Neural progenitor cell (in vitro differentiated cells): ENCODE measurements around the gene ZNF382.

Experiments
- EZH2 ChIP-seq: fragments of 200-600 bp; sonication (generic); IDR thresholded peaks from 2 replicates; pipeline ENCODE4 v1.6.1; 2017; ENCODE audit warnings: antibody characterized with exemption, mild to moderate bottlenecking, moderate library complexity
- EZH2phosphoT487 ChIP-seq: fragments of 200-600 bp; sonication (generic); IDR thresholded peaks from 2 replicates; pipeline ENCODE4 v1.6.1; 2017; ENCODE audit warnings: antibody characterized with exemption
- TF ChIP-seq, protein P1 (sequence below): fragments of 200-600 bp; sonication (generic); IDR thresholded peaks from 2 replicates; pipeline ENCODE4 v1.5.1; 2017; ENCODE audit warnings: antibody characterized with exemption, mild to moderate bottlenecking

DNA sequence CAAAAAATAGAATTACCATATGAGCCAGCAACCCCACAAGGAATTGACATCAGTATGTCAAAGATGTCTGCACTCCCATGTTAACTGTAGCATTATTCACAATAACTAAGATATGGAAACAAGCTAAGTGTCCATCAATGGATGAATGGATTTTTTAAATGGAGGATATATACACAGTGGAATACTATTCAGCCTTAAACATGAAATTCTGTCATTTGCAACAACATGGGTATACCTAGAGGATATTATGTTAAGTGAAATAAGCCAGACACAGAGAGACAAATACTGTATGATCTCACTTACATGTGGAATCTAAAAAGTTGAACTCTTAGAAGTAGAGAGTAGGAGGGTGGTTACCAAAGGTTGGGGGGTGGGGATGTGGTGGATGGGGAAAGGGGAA, 74.3 kb downstream of the ZNF382 start:
- TF ChIP-seq, protein P1, sequence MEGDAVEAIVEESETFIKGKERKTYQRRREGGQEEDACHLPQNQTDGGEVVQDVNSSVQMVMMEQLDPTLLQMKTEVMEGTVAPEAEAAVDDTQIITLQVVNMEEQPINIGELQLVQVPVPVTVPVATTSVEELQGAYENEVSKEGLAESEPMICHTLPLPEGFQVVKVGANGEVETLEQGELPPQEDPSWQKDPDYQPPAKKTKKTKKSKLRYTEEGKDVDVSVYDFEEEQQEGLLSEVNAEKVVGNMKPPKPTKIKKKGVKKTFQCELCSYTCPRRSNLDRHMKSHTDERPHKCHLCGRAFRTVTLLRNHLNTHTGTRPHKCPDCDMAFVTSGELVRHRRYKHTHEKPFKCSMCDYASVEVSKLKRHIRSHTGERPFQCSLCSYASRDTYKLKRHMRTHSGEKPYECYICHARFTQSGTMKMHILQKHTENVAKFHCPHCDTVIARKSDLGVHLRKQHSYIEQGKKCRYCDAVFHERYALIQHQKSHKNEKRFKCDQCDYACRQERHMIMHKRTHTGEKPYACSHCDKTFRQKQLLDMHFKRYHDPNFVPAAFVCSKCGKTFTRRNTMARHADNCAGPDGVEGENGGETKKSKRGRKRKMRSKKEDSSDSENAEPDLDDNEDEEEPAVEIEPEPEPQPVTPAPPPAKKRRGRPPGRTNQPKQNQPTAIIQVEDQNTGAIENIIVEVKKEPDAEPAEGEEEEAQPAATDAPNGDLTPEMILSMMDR = no peak
- TF ChIP-seq EZH2 = no peak
- no peak for TF ChIP-seq EZH2phosphoT487
